ENCODE measurements around the gene ITGB7.

GRCh38 chr12:53231671-53231920 lies 24.5 kb upstream of the ITGB7 start:
- no peak for TF ChIP-seq CTCF (IDR thresholded peaks at IDR 0.05)
- no peak for TF ChIP-seq POLR2A (IDR thresholded peaks at IDR 0.05)
